ENCODE results near the gene PCED1B. TPM values are rescaled to one million over a fixed set of nuclear protein-coding genes. Genes with fewer than 3 reads are reported as not detected.

PCED1B gene
- total and polyA plus RNA-seq, 2 donors (not counting 1 experiment from before 2014, with no cell fraction given): 0.33 to 0.83 TPM

DNA sequence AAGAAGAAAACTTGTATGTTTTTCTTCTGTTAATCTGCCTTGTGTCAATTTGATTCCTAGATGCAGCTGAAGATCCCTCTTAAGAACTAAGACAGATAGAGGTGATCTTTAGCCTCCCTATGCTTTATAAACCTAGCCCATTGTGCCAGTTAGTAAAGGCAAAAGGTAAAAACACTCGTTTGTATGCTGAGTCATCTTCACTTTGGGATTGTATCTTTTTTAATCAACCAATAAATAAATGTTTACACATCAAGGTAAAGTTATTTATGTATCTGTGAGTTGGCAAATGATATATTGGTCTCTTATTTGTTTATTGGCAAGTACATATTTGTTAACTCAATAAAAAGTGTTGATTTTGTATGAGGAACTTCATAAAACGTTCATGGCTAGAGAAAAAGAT is 166.2 kb downstream of the PCED1B start:
- Histone ChIP-seq H3K36me3 (ENCODE audit: control insufficient read depth, insufficient read depth, low read length) (no peaks in the 10 kb centered on the region), H3K9ac (ENCODE audit: insufficient read depth, low read length) (no peak overlapping the region), H3K79me2 (ENCODE audit: control insufficient read depth, insufficient read depth, low read length) (no peaks in the 10 kb centered on the region), H4K20me1 (ENCODE audit: control insufficient read depth, extremely low read depth, insufficient read depth, low read length) (no peaks in the 10 kb centered on the region), H3K4me2 (ENCODE audit: extremely low read depth, insufficient read depth, low read length) (no peak overlapping the region), H2AFZ (ENCODE audit: low read length) (no peak overlapping the region), H3K4me1 (ENCODE audit: control insufficient read depth, extremely low read depth, insufficient read depth, low read length) (no peaks in the 10 kb centered on the region), H3K9me3 (ENCODE audit: control insufficient read depth, insufficient read depth, low read depth, low read length) (no peaks in the 10 kb centered on the region), H3K4me3 (replicated peaks in 1 of 4; ENCODE audit: control extremely low read depth in 1 of 4, insufficient read depth in 1 of 4, low read depth in 3 of 4, low read length in 4 of 4) (no peak overlapping the region), H3K27me3 (ENCODE audit: control insufficient read depth, insufficient read depth, low read length) (no peaks in the 10 kb centered on the region), H3K27ac (ENCODE audit: insufficient read depth, low read length) (no peak overlapping the region)
- no peak for DNase-seq (ENCODE audit: low read depth in 2 of 2)
- TF ChIP-seq EZH2 (IDR thresholded peaks at IDR 0.05; ENCODE audit: low read length, missing control alignments): no peak
- TF ChIP-seq, protein P1, sequence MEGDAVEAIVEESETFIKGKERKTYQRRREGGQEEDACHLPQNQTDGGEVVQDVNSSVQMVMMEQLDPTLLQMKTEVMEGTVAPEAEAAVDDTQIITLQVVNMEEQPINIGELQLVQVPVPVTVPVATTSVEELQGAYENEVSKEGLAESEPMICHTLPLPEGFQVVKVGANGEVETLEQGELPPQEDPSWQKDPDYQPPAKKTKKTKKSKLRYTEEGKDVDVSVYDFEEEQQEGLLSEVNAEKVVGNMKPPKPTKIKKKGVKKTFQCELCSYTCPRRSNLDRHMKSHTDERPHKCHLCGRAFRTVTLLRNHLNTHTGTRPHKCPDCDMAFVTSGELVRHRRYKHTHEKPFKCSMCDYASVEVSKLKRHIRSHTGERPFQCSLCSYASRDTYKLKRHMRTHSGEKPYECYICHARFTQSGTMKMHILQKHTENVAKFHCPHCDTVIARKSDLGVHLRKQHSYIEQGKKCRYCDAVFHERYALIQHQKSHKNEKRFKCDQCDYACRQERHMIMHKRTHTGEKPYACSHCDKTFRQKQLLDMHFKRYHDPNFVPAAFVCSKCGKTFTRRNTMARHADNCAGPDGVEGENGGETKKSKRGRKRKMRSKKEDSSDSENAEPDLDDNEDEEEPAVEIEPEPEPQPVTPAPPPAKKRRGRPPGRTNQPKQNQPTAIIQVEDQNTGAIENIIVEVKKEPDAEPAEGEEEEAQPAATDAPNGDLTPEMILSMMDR (conservative IDR thresholded peaks at IDR 0.05 in 1 of 2, IDR thresholded peaks at IDR 0.05 in 1 of 2; ENCODE audit: low read depth in 1 of 2, low read length in 2 of 2): no peak

- no peaks in the 10 kb centered on the region for H3K27me3 ChIP-seq (ENCODE audit: control insufficient read depth, insufficient read depth, low read length)
- H3K27ac ChIP-seq (ENCODE audit: insufficient read depth, low read length): no peak overlapping the region
- TF ChIP-seq, protein P1 (conservative IDR thresholded peaks at IDR 0.05 in 1 of 2, IDR thresholded peaks at IDR 0.05 in 1 of 2; ENCODE audit: low read depth in 1 of 2, low read length in 2 of 2): no peak
- TF ChIP-seq EZH2 (IDR thresholded peaks at IDR 0.05; ENCODE audit: low read length, missing control alignments): no peak
- H4K20me1 ChIP-seq (ENCODE audit: control insufficient read depth, extremely low read depth, insufficient read depth, low read length): no peaks in the 10 kb centered on the region
- H3K36me3 ChIP-seq (ENCODE audit: control insufficient read depth, insufficient read depth, low read length): no peaks in the 10 kb centered on the region
- H3K9ac ChIP-seq (ENCODE audit: insufficient read depth, low read length): no peak overlapping the region
- no peak for DNase-seq (ENCODE audit: low read depth in 2 of 2)
- H3K79me2 ChIP-seq (ENCODE audit: control insufficient read depth, insufficient read depth, low read length): no peaks in the 10 kb centered on the region
- no peaks in the 10 kb centered on the region for H3K9me3 ChIP-seq (ENCODE audit: control insufficient read depth, insufficient read depth, low read depth, low read length)
- no peak overlapping the region for H3K4me2 ChIP-seq (ENCODE audit: extremely low read depth, insufficient read depth, low read length)
- no peaks in the 10 kb centered on the region for H3K4me1 ChIP-seq (ENCODE audit: control insufficient read depth, extremely low read depth, insufficient read depth, low read length)
- H2AFZ ChIP-seq (ENCODE audit: low read length): no peak overlapping the region
- no peak overlapping the region for H3K4me3 ChIP-seq (replicated peaks in 1 of 4; ENCODE audit: control extremely low read depth in 1 of 4, insufficient read depth in 1 of 4, low read depth in 3 of 4, low read length in 4 of 4)
These were observed 168.0 kb downstream of the PCED1B start for GRCh38 chr12:47247418-47247817.

DNA sequence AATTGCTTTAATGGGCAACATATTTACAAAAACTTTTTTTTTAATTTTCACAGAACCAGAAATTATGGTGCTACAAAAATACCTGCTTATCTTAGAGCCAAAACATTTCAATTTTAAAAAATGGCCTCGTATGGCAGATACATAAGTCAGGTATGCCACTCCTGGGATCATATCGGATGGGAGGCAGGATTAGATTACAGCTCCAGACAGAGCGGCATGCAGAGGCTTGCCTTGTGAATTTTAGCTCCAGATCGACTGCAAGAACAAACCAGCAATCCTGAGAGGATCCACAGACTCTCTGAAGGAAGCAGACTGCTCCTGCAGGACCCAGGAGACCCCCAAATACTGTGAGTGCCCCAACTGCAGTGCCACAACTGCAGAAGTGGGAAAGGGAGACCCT is 169.7 kb downstream of the PCED1B start:
- Histone ChIP-seq H3K4me1 (ENCODE audit: control insufficient read depth, extremely low read depth, insufficient read depth, low read length) (no peaks in the 10 kb centered on the region), H4K20me1 (ENCODE audit: control insufficient read depth, extremely low read depth, insufficient read depth, low read length) (no peaks in the 10 kb centered on the region), H3K27ac (ENCODE audit: insufficient read depth, low read length) (no peak overlapping the region), H3K27me3 (ENCODE audit: control insufficient read depth, insufficient read depth, low read length) (no peaks in the 10 kb centered on the region), H3K9me3 (ENCODE audit: control insufficient read depth, insufficient read depth, low read depth, low read length) (no peaks in the 10 kb centered on the region), H3K36me3 (ENCODE audit: control insufficient read depth, insufficient read depth, low read length) (no peaks in the 10 kb centered on the region), H3K79me2 (ENCODE audit: control insufficient read depth, insufficient read depth, low read length) (no peaks in the 10 kb centered on the region), H2AFZ (ENCODE audit: low read length) (no peak overlapping the region), H3K9ac (ENCODE audit: insufficient read depth, low read length) (no peak overlapping the region), H3K4me2 (ENCODE audit: extremely low read depth, insufficient read depth, low read length) (no peak overlapping the region), H3K4me3 (replicated peaks in 1 of 4; ENCODE audit: control extremely low read depth in 1 of 4, insufficient read depth in 1 of 4, low read depth in 3 of 4, low read length in 4 of 4) (no peak overlapping the region)
- no peak for TF ChIP-seq EZH2 (IDR thresholded peaks at IDR 0.05; ENCODE audit: low read length, missing control alignments)
- TF ChIP-seq, protein P1 (conservative IDR thresholded peaks at IDR 0.05 in 1 of 2, IDR thresholded peaks at IDR 0.05 in 1 of 2; ENCODE audit: low read depth in 1 of 2, low read length in 2 of 2): no peak
- DNase-seq (ENCODE audit: low read depth in 2 of 2): no peak

All from fibroblast of lung (primary cell).